ENCODE results near the gene APEH.

Gene APEH

DNA sequence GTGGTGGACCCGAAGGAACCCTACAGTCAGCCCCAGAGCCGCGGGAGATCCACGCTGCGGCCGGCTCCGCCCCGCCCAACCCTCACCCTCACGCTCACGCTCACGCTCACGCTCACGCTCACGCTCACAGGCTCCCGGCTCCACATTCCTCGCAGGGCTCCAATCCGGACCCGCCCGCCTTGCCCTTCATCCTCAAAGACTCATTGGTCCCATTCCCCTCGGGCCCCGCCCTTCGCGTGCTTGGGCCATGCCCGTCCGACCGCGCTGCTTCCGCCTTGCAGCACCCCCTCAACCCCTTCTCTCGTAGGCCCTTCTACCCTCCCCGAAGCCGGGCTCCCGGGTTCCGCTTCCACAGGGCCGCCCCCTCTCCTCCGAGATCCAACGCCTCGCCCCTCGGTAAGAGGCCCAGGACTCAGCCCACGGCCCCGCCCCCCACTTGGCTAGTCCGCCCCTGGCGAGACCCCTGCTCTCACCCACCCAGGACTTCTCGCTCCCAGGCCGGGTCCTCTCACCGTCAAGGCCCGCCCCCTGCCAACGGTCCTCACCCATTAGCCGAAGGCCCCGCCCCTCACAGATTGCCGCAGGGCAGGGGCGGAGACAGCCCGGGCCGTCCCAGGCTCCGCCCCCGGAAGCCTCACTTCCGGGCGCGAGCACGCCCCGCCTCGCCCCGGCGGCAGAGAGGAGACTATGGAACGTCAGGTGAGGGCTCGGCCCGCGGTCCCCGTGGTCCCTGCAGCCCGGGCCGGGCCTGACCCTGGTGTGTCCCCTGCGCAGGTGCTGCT lies at the start of gene APEH:
APEH (plus strand) TSS at position 637 of the 782 bp plus-strand sequence; CDS start at position 688, 51 bp downstream.
- peak; percentile 99 for DNase-seq (ENCODE audit: low read depth)

DNA sequence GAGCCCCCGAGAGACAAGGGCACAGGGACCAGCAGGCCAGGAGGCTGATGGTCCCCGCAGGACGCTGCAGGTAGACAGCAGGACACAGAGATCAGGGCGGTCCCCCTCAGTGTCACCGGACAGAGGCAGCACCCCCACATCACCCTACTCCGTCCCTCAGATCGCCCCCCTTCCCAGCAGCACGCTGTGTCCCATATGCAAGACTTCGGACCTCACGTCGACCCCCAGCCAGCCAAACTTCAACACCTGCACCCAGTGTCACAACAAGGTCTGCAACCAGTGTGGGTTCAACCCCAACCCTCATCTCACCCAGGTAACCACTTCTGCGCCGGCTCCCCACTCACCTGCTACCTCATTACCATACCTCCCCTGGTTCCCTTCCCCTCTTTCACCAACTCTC lies 49.1 kb upstream of the APEH start:
- no peak for DNase-seq (ENCODE audit: low read depth)

DNA sequence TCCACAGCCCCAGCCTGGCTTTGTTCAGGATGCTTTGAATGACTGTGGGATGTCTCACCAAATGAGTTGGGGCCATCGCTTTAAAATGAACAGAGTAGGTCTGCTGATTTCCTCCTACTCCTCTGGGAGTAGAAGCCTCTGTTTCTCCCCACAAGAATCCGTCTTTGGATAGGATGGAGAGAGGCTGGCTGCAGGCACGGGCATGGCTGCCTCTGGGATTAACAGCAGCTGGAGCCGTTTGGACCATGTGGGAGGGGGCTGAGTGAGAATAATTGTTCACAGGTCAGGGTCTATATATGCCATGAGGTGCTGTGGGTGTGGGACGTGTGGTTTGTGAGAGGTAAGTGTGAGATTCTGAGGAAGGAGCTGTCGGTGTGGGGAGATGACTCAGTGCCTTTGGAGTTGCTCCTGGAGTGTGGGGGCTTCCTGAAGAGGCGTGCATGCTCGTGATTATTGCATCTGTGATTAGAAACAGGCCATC lies 48.0 kb upstream of the APEH start:
- DNase-seq (ENCODE audit: low read depth), result no peak

DNA sequence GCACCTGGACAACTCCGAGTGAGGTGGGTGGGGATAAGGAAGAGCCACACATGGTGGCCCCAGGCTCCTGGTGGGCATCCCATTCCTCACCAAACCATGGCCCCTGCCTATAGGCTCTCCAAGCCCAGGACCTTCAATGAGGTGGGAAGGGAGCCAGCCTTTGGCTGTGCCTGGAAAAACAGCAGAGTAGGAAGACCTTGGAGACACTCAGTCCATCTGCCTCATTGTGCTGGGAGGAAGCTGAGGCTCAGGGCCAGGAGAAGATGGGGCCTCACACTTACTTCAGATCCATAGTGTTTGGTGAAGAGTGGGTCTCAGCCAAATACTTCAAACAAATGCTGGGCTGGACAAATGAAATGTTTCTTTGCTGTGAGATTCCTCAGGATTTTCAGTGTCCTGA lies 47.4 kb upstream of the APEH start:
- DNase-seq (ENCODE audit: low read depth), result no peak

DNA sequence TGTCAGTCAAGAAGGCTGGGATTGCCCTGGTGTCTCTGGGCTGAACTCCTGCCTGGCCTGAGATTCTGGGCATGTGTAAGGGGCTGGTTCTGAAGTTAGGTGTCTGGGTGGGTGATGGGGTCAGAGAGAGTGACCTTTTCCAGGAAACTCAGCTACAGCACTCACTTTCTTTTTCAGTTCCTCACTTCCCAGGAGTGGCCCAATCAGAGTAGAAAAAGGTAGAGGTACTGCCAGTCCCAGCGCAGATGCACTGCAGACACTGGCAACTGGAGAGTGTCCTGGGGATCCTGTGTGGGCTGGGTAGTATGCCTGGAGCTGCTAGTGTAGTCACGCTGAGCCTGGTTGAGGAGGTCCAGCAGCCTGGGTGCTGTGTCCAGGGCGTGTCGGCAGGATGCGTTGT lies 46.5 kb upstream of the APEH start:
- DNase-seq (ENCODE audit: low read depth), result no peak

DNA sequence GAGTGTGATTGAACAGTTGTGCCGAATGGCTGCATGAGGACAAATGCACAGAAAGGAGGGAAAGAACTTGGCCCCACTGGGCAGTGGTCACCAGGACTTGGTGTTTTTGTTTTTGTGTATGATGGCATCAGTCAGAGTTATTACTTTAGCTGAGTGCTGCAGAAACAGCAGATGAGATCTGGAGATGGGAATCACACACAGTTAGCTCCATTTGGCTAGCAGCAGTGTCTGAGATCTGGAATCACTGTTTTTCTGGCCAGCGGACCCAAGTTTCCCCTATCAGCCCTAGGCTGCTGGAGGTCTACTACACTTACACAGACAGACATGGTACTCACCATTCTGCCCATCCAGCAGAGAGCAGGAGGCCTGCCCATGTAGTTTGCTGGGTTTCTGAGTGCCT lies 45.9 kb upstream of the APEH start:
- DNase-seq (ENCODE audit: low read depth), result no peak

DNA sequence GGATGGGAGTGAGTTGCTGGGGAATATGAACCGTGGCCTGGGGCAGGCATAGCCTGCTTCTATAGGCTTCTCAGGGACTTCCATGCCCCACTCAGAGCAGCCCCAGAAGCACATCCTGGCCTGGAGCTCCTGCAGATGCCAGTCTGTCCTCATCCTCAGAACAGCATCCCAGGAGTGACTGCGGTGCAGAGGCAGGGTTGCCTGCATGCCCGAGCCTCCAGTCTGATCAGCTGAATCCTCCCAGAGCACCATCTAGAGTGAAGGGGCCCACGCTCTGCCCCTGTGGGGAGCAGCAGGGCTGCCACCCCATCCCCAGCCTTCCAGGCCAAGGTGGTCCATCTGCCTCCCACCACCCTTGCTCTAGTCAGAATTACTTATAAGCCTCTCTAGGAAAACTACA lies 44.7 kb upstream of the APEH start:
- no peak for DNase-seq (ENCODE audit: low read depth)

DNA sequence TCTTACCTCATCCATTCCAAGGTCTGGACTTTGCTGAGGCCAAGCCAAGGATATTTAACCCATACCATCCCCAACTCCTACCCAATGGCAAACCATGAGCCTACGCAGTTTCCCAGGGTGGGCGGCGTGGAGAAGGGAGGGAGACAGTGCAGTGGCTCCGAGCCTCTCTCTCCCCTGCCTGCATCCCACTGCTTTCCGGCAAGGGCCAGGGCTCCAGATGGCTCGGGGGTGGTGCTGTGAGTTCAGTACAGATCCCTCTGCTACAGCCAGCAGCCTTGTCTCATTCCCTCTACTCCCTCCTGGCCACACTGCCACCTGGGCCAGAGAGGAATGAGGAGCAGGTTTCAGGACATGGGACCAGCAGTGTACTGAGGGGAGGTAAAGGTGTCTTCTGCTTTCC lies 44.3 kb upstream of the APEH start:
- no peak for DNase-seq (ENCODE audit: low read depth)

DNA sequence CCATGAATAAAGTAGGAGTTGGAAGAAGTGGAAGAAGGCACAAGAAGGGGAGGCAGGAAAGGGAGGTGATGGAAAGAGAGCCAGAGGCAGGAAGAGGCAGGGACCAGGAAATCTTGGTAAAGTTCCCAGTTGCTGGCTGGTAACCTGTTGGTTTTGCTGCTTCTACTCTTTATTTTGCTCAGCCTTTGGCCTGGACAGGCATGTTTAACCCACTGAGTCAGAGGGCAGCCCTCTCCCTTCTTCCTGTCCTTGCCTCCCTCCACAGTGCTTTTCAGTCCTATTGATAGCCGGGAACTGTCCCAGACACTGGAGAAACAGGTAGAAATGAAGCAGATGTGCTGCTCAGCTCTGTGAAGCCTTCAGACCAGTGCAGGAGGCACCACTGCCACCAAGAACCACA lies 43.4 kb upstream of the APEH start:
- no peak for DNase-seq (ENCODE audit: low read depth)

DNA sequence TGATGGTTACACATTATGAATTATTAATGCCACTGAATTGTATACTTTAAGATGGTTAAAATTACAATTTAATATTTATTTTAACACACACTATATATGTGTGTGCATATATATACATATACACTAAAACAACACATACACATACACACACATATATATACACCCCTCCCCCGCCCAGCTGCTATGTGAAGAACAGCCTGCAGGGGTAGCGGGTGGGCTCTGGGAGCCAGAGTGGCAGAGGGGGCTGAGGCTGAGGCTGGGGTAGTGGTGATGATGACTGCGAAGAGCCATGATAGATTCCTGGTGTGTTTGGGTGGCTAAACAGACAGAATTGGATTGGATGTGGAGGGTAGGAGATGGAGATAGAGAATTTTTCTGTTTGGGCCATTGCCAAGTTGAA lies 39.4 kb upstream of the APEH start:
- no peak for DNase-seq (ENCODE audit: low read depth)

DNA sequence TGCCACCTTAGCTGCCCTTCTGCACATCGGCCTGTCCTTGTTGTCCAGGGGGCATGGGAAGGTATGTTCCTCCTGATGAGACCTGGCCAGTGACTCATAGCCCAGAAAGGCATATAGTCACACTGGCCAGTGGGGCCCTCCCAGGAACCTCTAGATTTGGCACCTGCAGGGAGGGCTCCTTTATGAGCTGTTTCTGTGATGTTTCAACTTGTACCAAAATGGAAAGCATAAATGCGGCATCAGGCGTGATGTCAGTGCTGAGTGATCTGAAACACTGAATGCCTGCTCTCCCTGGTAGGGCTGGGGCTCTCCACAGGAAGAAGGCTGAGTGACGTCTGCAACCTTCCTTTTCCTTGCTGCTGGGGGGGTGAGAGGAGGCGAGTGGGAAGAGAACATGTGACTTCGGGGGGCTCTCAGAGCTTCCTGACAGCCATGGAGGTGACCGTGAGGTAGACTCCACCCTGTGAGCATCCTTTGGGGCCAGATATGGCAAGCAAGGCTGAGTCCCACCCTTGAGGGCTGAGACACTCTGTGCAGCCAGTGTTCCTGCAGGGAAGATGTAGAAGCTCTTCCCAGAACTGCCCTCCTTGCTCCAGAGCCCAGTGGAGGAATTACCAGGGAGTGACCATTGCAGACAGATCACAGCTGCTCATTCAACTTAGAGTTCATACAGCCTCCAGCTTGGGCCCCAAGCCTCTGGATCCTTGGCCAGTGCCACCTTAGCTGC lies 37.1 kb upstream of the APEH start:
- no peak for DNase-seq (ENCODE audit: low read depth)

DNA sequence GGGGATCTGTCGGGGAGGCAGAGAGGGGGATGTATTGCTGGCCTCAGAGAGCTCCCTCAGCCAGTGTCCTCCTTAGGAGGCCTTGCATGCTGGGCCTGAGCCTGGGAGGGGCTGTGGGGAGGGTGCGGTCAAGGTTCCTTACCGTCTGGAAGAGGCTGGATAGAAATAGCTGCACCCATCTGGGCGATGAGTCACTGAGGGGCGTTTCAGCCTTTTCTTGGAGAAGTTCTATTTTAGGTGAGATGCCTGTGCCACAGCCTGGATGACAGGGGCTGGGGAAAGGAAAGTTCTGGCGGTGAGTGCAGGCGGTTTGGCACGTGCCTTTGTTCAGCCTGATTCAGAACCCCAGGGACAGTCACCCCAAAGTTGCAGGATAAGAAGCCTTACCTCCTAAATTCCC lies 35.7 kb upstream of the APEH start:
- no peak for DNase-seq (ENCODE audit: low read depth)

DNA sequence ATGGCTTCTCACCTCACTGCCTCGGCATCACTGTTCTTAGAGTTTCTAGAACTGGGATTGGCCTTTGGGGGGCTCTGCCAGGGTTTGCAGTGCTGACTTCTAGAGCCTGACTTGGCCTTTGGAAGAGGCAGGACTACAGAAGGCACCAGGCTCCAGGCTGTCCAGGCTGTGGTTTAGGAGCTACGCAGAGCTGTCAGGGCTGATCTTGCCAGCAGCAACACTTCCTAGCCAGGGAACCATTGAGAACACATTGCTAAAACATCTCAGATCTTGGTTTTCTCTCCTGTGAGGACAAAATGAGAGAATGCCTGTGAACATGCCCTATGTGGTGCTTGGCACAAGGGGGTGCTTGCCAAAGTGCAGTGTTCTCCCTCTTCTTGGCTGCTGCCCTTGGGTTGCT lies 34.6 kb upstream of the APEH start:
- no peak for DNase-seq (ENCODE audit: low read depth)

DNA sequence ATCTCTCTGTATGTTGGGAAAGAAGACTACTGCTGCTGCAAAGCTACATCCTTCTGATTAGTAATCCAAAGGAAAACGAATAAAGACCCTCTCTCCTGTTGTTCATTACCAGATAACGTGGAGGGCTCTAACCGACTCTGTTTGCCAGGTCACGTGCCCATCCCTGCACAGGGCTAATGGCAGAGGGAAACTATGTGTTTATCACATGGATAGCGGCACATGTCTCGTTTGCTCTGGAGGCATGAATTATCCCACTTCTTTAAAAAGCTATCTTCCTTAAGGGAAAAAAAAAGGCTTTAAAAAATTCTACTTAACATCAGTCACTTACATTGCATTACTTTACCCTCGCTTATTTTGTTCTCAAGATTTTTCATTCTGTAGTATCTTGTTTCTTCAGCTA lies 32.9 kb upstream of the APEH start:
- no peak for DNase-seq (ENCODE audit: low read depth)

DNA sequence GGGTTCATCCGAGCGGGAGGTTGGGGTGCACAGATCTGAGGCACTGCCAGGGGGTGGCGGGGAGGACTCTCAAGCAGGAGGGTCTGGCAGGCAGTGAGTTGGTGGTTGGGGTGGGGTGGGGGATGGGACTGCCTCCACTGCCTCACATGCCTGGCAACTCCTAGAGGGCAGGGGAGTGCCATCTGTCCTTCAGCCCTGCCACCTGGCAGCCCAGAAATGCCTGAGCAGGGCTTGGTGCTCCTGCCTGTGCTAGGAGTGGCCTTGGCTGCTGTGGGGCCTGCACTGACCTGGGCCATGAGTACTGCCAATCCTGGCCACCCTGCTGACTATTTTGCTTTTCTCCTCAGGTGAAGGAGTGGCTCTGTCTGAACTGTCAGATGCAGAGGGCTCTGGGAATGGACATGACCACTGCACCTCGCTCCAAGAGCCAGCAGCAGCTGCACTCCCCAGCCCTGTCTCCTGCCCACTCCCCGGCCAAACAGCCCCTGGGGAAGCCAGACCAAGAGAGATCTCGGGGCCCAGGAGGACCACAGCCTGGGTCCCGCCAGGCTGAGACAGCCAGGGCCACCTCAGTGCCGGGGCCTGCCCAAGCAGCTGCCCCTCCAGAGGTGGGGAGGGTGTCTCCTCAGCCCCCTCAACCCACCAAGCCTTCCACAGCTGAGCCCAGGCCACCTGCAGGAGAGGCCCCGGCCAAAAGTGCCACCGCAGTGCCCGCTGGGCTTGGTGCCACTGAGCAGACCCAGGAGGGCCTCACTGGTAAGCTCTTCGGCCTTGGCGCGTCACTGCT lies 32.0 kb upstream of the APEH start:
- no peak for DNase-seq (ENCODE audit: low read depth)

DNA sequence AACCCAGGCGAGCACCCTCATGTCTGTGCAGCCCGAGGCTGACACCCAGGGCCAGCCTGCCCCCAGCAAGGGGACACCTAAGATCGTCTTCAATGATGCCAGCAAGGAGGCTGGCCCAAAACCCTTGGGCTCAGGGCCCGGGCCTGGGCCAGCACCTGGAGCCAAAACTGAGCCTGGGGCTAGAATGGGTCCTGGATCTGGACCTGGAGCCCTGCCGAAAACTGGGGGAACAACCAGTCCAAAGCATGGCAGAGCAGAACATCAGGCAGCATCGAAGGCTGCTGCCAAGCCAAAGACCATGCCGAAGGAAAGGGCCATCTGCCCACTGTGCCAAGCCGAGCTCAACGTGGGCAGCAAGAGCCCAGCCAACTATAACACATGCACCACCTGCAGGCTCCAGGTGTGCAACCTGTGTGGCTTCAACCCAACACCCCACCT lies 31.4 kb upstream of the APEH start:
- no peak for DNase-seq (ENCODE audit: low read depth)

DNA sequence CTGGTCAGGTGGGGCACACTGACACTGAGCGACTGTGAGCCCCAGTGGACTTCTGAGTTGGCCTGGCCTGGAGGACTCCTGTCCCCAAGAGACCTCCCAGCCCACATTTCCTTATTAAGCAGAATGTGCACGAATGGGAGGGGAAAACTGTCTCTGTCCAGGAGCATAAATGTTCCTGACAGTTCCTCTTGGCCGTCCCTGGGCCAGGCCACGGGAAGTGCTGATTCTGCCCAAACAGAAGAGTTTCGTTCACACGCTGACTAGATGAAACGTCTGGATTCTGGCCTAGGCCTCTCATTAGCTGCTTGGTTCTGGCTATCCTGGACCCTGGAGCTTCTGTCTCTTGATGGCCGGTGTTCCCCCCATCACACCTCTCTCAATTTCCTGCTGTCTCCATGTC lies 29.5 kb upstream of the APEH start:
- DNase-seq (ENCODE audit: low read depth), result no peak

DNA sequence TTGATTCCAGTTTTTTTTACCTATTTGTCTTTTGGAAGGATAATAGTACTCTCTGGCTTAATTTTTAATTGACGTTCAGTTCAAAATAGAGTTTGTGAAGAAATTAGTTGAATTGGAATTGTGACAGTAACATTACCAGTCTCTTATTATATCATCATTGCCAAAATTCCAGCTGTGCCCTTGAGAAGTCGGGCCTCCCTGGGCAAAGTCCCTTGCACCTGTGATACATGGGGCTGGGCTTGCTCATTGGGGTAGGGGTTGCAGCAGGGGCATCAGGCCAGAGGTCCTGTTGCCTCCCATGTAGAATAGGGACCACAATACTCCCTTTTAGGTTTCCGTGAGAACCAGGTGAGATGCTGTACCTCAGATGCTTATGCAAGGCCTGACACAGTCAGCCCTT lies 27.9 kb upstream of the APEH start:
- no peak for DNase-seq (ENCODE audit: low read depth)

DNA sequence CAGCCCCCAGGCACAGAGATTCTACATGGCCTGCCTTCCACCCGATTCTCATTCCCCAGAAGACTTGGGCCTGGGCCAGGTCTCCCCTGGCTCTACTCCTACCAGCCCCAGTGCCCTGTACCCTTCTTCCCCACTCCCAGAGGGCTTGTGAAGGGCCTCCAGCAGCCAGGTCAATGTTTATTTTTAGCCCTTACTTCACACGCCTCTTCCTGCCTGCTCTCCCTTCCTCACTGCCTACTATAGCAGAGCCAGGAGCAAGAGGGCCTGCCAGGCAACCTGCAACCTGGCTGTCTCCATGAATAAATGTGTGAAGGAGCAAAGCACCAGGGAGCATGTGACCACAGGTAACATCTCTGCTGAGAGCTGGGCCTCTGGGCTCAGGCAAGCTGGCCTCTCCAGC lies 26.4 kb upstream of the APEH start:
- DNase-seq (ENCODE audit: low read depth), result no peak

DNA sequence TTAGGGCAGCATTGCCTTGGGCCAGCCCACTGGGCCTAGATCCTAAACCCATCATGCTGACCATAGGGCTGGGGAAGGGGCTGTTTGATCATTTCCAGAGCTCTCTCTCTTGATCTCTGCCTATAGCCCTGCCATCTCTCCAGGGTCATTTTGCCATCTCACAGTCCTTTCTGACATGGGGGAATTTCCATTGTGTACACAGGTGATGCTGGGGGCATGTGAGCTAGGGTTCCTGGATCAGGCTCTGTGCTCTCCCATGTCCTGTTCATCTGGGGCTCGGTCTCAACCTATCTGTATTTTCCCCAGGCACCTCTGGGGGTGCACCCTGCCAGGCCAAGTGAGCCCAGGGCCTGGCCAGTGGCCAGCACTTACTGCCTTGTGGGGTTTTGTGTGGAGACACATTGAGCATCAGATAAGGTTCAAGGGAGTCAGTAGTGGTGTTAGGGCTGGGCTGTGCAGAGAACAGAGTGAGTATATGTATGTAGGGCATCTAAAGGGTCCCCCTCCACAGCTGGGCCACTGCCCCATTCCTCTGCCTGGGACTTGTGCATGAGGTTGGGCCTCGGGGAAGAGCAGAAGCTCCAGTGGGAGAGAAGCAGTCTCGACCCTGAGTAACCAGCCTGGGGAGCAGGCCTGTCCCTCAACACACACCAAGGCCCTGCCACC lies 25.7 kb upstream of the APEH start:
- no peak for DNase-seq (ENCODE audit: low read depth)

DNA sequence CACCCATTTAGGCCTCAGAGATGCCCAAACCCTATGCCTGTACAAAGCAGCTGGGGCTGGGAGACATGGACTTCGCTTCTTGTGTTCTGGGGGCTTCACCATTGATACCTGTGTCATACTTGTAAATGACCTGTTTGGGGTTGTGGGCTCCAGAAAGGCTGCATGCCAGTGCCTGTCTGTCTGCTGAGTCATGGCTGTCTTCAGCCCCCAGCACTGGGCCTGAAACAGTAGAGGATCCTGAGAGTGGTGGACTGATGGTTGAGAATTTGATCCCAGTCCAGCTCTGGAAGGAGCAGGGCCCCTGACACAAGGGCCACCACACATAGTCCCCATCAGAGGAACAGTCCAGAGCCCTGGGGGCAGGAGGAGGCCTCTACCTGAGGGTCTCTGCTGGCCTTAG lies 24.6 kb upstream of the APEH start:
- no peak for DNase-seq (ENCODE audit: low read depth)

DNA sequence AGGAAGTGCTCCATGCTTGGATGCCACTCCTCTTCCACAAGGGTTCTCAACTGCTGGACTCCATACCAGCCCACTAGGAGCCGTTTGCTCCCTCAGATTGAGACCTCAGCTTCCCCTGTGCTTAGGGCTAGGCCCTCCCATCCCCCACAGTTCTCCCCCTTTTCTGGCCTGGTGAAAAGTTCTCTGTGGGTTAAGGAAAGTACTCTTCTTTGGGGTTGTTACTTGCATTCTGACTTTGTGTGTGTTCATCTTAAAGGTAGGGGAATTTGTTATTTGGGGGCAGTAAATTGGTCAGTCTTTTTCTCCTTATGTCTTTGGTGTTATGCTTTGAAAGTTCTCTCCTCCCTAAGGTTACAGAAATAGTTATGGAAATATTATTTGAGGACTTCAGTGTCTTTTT lies 24.0 kb upstream of the APEH start:
- DNase-seq (ENCODE audit: low read depth), result no peak

All from CMK (cell line).